Pancreas (tissue), 10 donors: ENCODE data around the gene KCNH1. TPM values are rescaled to one million over a fixed set of nuclear protein-coding genes. Genes with fewer than 3 reads are reported as not detected.
"Not testable (repeated sequence)": the region's sequence is repeated elsewhere in the genome, so short reads cannot be mapped to it uniquely, and the experiment has no call there.

Source experiments
- ATAC-seq, 4 donors: fragments of 200-7000 bp; cut with Tn5 transposase; one replicate each; pipeline versions ENCODE4 v1.8.0 to v1.9.1; 2020; ENCODE audit warnings: mild to moderate bottlenecking in 4 of 4, moderate library complexity in 4 of 4
- DNase-seq, 6 donors: peaks; one replicate each; pipeline ENCODE4 v3.0.0-alpha.2; 2020
- FAIRE-seq: peaks from 2 replicates; lab custom pipeline; 2012; peaks lifted over from hg19 to GRCh38; lab: Jason Lieb, UNC
- H3K27ac ChIP-seq, 4 donors: fragments of 200-600 bp; sonication (generic); 1 replicate in 3 of 4; 2 replicates in 1 of 4; pipeline versions ENCODE4 v1.5.0 to v1.8.0; 2020
- H3K27me3 ChIP-seq, 4 donors: fragments of 200-600 bp; one replicate each; pipeline ENCODE4 v1.8.0; 2021
- H3K36me3 ChIP-seq, 3 donors: fragments of 200-600 bp; sonication (generic) in 1 of 3; one replicate each; pipeline versions ENCODE4 v1.5.0 to v1.8.0; 2020 to 2021
- H3K4me1 ChIP-seq, 3 donors: fragments of 200-600 bp; one replicate each; pipeline ENCODE4 v1.8.0; 2021
- H3K4me3 ChIP-seq, 4 donors: fragments of 200-600 bp; sonication (generic) in 2 of 4; one replicate each; pipeline versions ENCODE4 v1.5.0 to v1.8.0; 2020 to 2021
- H3K9me3 ChIP-seq, 4 donors: fragments of 200-600 bp; one replicate each; pipeline ENCODE4 v1.8.0; 2021
- CTCF ChIP-seq, 4 donors: fragments of 200-600 bp; sonication (generic) in 3 of 4; IDR thresholded peaks; one replicate each; pipeline versions ENCODE4 v1.5.0 to v1.8.0; 2021; ENCODE audit warnings: antibody characterized with exemption in 4 of 4
- WGBS, 2 donors: extraction: QIAGEN DNeasy Blood & Tissue Kit; methylation state at CpG; one replicate each; pipeline ENCODE4 v1.1.7; 2013; 5-methylcytosine and 5-hydroxymethylcytosine counted together
- intact Hi-C, 3 donors: fragments of 100-400 bp; cut with DNase I; formaldehyde crosslinking; loops; one replicate each; pipeline versions ENCODE4 v1.11.1 to v1.14.2; 2022
- polyA plus RNA-seq, 2 donors: library from polyadenylated mRNA; stranded (reverse); fragments of 200-250 nt; gene quantifications; one replicate each; pipeline ENCODE4 v1.2.3, GENCODE V29; 2013
- total RNA-seq, 6 donors: library from RNA; stranded (reverse); fragmentation: NEBNext Ultra II Directional in 4 of 6; extraction: Animal tissue kit (Norgen Biotek cat#: 25700) in 4 of 6; gene quantifications; one replicate each; pipeline versions ENCODE4 v1.2.1 to v1.2.4, GENCODE V29; 2021 to 2023
- donor health status: healthy with polysubstance abuse.
- donor health status: DM: no; HTN: no; CAD: no; lungs with moderate emphysema.
- donor health status: DM: no; HTN: no; CAD: no.
- donor health status: control.
- donor health status: control.
- donor health status: Bipolar disorder and iron deficiency.
- donor health status: DM: yes; HTN: yes; CAD: no.
- donor health status: DM: no; HTN: no; CAD: no.
- donor health status: DM: no; HTN: no; CAD: no.
- donor health status: DM: yes; HTN: yes; CAD: no.

Gene KCNH1
- total and polyA plus RNA-seq, 8 donors: 0.24 to 0.61 (median 0.36) TPM

GRCh38 chr1:211018690-211019089 is 115.3 kb downstream of the KCNH1 start:
- WGBS, 2 donors: 57 to 62% methylated on average over 5 of the region's 5 CpGs
- no peak for FAIRE-seq

GRCh38 chr1:211017075-211017718 is 116.8 kb downstream of the KCNH1 start:
- DNase-seq (no peak), ATAC-seq (no peak), FAIRE-seq (no peak)
- 49 to 55% methylated on average over 6 of the region's 6 CpGs for WGBS, 2 donors
- H3K9me3 ChIP-seq: no peaks in the 10 kb centered on the region
- intact Hi-C loops: no loop called here
- no peaks in the 10 kb centered on the region for H3K27me3 ChIP-seq
- no peak overlapping the region for H3K4me3 ChIP-seq
- no peaks in the 10 kb centered on the region for H3K36me3 ChIP-seq
- TF ChIP-seq CTCF (IDR thresholded peaks at IDR 0.05): no peak
- no peaks in the 10 kb centered on the region for H3K4me1 ChIP-seq
- no peak overlapping the region for H3K27ac ChIP-seq

More at GRCh38 chr1:211018690-211019089, 115.3 kb downstream of the KCNH1 start:
- no peak overlapping the region for H3K27ac ChIP-seq
- no peaks in the 10 kb centered on the region for H3K36me3 ChIP-seq
- no peak for TF ChIP-seq CTCF (IDR thresholded peaks at IDR 0.05)
- no peaks in the 10 kb centered on the region for H3K4me1 ChIP-seq
- no peaks in the 10 kb centered on the region for H3K27me3 ChIP-seq
- ATAC-seq (no peak), DNase-seq (no peak)
- intact Hi-C loops: no loop called here
- H3K9me3 ChIP-seq: no peaks in the 10 kb centered on the region
- H3K4me3 ChIP-seq: no peak overlapping the region

GRCh38 chr1:211014275-211014674 is 119.7 kb downstream of the KCNH1 start:
- no peak for DNase-seq
- H3K27ac ChIP-seq: no peak overlapping the region
- H3K27me3 ChIP-seq: no peaks in the 10 kb centered on the region
- TF ChIP-seq CTCF (IDR thresholded peaks at IDR 0.05): no peak
- H3K4me3 ChIP-seq: no peak overlapping the region
- no peaks in the 10 kb centered on the region for H3K36me3 ChIP-seq
- ATAC-seq: no peak
- WGBS, 2 donors: 44 to 71% methylated on average over 7 of the region's 7 CpGs
- no peaks in the 10 kb centered on the region for H3K4me1 ChIP-seq
- FAIRE-seq: no peak
- intact Hi-C loops: no loop called here
- H3K9me3 ChIP-seq: no peaks in the 10 kb centered on the region

- H3K9me3 ChIP-seq: no peaks in the 10 kb centered on the region
- no peaks in the 10 kb centered on the region for H3K36me3 ChIP-seq
- no peak for TF ChIP-seq CTCF (IDR thresholded peaks at IDR 0.05)
- no peak for FAIRE-seq
- H3K4me1 ChIP-seq: no peaks in the 10 kb centered on the region
- no peak overlapping the region for H3K27ac ChIP-seq
- no peak for ATAC-seq
- H3K27me3 ChIP-seq: no peaks in the 10 kb centered on the region
- DNase-seq: no peak
- 47 to 59% methylated on average over 7 of the region's 7 CpGs for WGBS, 2 donors
- intact Hi-C loops: no loop called here
- no peak overlapping the region for H3K4me3 ChIP-seq
Observed at GRCh38 chr1:211013346-211014240, 120.4 kb downstream of the KCNH1 start.

- H3K9me3 ChIP-seq, H3K36me3 ChIP-seq, ATAC-seq, H3K4me3 ChIP-seq, DNase-seq, FAIRE-seq, H3K27ac ChIP-seq, H3K4me1 ChIP-seq, H3K27me3 ChIP-seq, intact Hi-C loops: not testable (repeated sequence)
- 67 to 83% methylated on average over 1 of the region's 1 CpG for WGBS, 2 donors
Observed at GRCh38 chr1:211011128-211011527, 122.8 kb downstream of the KCNH1 start.
